ENCODE data around the gene PIGK.

DNA sequence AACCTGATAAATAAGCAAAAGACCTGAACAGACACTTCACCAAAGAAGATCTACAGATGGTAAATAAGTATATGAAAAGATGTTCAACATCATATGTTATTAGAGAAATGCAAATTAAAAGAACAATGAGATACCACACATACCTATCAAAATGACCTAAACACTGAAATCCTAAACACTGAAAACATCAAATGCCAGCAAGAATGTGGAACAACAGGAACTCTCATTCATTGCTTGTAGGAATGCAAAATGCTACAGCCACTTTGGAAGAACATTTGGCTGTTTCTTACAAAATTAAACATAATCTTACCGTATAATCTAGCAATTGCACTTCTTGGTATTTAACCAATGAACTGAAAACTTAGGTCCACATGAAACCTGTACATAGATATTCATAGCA is 14.9 kb upstream of the PIGK start:
- no peak for TF ChIP-seq EZH2phosphoT487 (IDR thresholded peaks at IDR 0.05; ENCODE audit: insufficient read depth, low read depth)
- no peak for TF ChIP-seq EZH2 (IDR thresholded peaks at IDR 0.05; ENCODE audit: insufficient read depth, poor library complexity, severe bottlenecking)

Measured in GM23248 (cell line).